B cell (primary cell): Measurements from ENCODE around the gene CEMIP.

Source experiments
- EZH2 ChIP-seq: IDR thresholded peaks from 2 replicates; pipeline ENCODE4 v1.6.1; 2012; ENCODE audit warnings: borderline replicate concordance, low read depth, mild to moderate bottlenecking, moderate library complexity, low read length; ENCODE audit not compliant: insufficient read depth, poor library complexity, severe bottlenecking
- TF ChIP-seq, protein P1 (sequence below): fragments of 200-600 bp; IDR thresholded peaks from one replicate; pipeline ENCODE4 v1.8.0; 2022; ENCODE audit warnings: antibody characterized with exemption, mild to moderate bottlenecking

DNA sequence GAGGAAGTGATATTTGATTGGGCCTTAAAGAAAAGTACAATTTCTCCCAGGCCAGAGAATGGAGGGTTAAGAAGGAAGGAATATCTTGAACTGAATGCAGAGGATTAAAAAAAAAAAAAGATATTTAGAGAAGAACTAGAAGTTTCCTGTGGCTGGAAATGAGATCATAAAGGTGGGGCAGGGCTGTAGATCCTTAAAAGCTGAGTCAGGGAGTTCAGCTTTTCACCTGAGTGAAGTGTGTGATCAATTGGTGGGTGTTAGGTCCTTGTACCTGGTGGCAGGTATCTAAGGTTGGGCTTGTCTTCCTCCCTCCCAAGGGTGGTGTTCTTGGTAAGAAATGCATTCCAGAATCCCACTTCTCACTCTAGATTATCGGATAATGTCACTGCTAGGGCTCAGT, 11.8 kb downstream of the CEMIP start:
- TF ChIP-seq, protein P1, sequence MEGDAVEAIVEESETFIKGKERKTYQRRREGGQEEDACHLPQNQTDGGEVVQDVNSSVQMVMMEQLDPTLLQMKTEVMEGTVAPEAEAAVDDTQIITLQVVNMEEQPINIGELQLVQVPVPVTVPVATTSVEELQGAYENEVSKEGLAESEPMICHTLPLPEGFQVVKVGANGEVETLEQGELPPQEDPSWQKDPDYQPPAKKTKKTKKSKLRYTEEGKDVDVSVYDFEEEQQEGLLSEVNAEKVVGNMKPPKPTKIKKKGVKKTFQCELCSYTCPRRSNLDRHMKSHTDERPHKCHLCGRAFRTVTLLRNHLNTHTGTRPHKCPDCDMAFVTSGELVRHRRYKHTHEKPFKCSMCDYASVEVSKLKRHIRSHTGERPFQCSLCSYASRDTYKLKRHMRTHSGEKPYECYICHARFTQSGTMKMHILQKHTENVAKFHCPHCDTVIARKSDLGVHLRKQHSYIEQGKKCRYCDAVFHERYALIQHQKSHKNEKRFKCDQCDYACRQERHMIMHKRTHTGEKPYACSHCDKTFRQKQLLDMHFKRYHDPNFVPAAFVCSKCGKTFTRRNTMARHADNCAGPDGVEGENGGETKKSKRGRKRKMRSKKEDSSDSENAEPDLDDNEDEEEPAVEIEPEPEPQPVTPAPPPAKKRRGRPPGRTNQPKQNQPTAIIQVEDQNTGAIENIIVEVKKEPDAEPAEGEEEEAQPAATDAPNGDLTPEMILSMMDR: no peak
- no peak for TF ChIP-seq EZH2
